ENCODE data around the gene DEPDC1B. TPM values are rescaled to one million over a fixed set of nuclear protein-coding genes. Genes with fewer than 3 reads are reported as not detected.

DEPDC1B gene
- total RNA-seq, 2 experiments from 2014 or later, result 35.3 to 38.7 TPM

GRCh38 chr5:60668686-60669304 lies 31.2 kb downstream of the DEPDC1B start:
- ATAC-seq, result no peak
- Mint-ChIP-seq H3K4me3 (no peak overlapping the region), H3K27ac (no peak overlapping the region), H3K36me3 (peaks cover 7% of the 10 kb centered on the region), H3K9me3 (ENCODE audit: low read depth) (no peaks in the 10 kb centered on the region), H3K27me3 (no peaks in the 10 kb centered on the region), H3K4me1 (no peaks in the 10 kb centered on the region)
- CTCF ChIA-PET, result interaction anchor here (0.9 to 2.7 kb wide), 12 partner anchors 9 to 861 kb away, joined by 3 to 13 read pairs (median 5); partner anchors contain the start of gene DEPDC1B
- DNase-seq, result no peak

- Mint-ChIP-seq H3K27ac (no peak overlapping the region), H3K27me3 (no peaks in the 10 kb centered on the region), H3K9me3 (ENCODE audit: low read depth) (peaks cover 9% of the 10 kb centered on the region), H3K36me3 (peaks cover 4% of the 10 kb centered on the region), H3K4me3 (no peak overlapping the region), H3K4me1 (no peaks in the 10 kb centered on the region)
- CTCF ChIA-PET, result interaction anchor here (1.0 to 1.2 kb wide), 2 partner anchors 25 to 48 kb away, joined by 3 to 4 read pairs; partner anchors contain the start of gene DEPDC1B
- no peak for DNase-seq
- ATAC-seq, result no peak
These were observed 47.9 kb downstream of the DEPDC1B start for GRCh38 chr5:60651872-60652620.

DNA sequence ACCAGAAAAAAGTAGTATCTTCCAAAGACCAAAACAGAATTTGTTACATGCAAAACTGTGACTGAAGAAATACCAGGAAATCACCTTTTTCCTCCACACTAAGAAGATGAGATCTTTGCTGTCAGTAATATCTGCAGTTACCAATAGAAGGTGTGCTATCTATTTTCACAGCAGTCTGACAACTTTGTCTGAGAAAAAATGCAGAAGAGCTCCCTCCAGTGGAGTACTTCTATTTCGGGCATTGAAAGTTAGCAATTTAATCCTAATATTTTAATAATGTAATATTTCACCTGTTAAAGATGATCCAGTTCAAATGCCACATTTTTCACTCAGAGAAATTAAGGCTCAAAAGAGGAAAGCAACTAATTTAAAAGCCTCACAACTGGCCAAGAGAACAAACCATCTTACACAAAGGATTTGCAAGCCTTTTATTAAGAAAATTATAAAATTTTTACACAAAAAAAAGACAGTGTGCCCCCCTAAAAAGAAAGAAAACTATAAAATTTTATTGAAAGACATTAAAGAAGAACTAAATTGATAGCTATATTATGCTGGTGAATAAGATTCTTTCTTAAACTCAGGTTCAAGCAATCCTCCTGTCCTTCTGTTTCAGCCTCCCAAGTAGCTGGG lies 50.6 kb downstream of the DEPDC1B start:
- H3K36me3 Mint-ChIP-seq, result peaks cover 5% of the 10 kb centered on the region
- no peak for DNase-seq
- no peak overlapping the region for H3K27ac Mint-ChIP-seq
- CTCF ChIA-PET, result interaction anchor here (0.9 to 1.4 kb wide), 3 partner anchors 9 to 834 kb away, joined by 3 to 5 read pairs (median 3); no protein-coding TSS in a partner anchor
- no peaks in the 10 kb centered on the region for H3K9me3 Mint-ChIP-seq (ENCODE audit: low read depth)
- no peak for ATAC-seq
- H3K27me3 Mint-ChIP-seq, result no peaks in the 10 kb centered on the region
- H3K4me3 Mint-ChIP-seq, result no peak overlapping the region
- no peaks in the 10 kb centered on the region for H3K4me1 Mint-ChIP-seq

DNA sequence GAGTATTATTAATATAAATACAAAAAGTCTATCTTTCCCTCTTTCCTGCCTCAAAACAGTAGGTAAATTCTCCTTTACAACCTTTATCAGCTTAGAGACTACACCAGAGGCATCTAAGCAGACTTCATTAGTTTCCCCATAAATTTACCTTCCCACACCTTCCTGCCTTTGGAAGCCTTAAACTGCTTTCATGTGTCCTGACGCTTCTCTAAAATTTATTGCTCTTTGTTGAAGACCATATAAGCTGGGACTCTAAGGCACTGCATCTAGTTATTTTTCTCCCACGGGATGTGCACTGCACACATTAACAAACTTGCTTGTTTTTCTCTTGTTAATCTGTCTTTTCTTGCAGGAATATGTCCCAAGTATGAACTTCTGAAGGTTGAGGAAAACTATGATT lies 51.8 kb downstream of the DEPDC1B start:
- ATAC-seq (no peak), DNase-seq (no peak)
- H3K27ac Mint-ChIP-seq, result no peak overlapping the region
- CTCF ChIA-PET, result no interaction called here
- H3K36me3 Mint-ChIP-seq, result peaks cover 16% of the 10 kb centered on the region
- H3K4me3 Mint-ChIP-seq, result no peak overlapping the region
- no peaks in the 10 kb centered on the region for H3K4me1 Mint-ChIP-seq
- no peaks in the 10 kb centered on the region for H3K9me3 Mint-ChIP-seq (ENCODE audit: low read depth)
- H3K27me3 Mint-ChIP-seq, result no peaks in the 10 kb centered on the region

DNA sequence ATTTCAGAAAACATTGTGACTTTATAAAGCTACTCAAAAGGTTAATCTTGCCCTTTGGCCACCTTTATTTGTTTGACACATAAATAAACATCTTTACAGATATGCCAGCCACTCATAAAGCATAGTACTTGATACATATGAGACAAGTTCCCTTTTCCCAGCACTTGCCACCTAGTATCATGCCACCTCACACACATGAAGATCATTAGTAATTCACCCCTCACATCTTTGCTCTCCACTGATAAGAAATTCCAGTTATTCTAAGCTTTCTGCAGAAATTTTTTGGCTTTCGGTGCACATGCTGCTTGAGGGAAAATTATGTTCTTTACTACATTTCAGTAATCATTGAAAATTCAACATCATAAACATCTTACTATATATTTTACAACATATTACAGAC lies 59.1 kb downstream of the DEPDC1B start:
- Mint-ChIP-seq H3K9me3 (ENCODE audit: low read depth) (no peaks in the 10 kb centered on the region), H3K4me1 (no peaks in the 10 kb centered on the region), H3K36me3 (peaks cover 63% of the 10 kb centered on the region), H3K27ac (no peak overlapping the region), H3K27me3 (no peaks in the 10 kb centered on the region), H3K4me3 (no peak overlapping the region)
- ATAC-seq (no peak), DNase-seq (no peak)
- CTCF ChIA-PET, result interaction anchor here (1.1 kb wide), 1 partner anchor 9 kb away, joined by 5 read pairs; no protein-coding TSS in a partner anchor

GRCh38 chr5:60639544-60639943 lies 60.4 kb downstream of the DEPDC1B start:
- no peaks in the 10 kb centered on the region for H3K27me3 Mint-ChIP-seq
- no peak overlapping the region for H3K4me3 Mint-ChIP-seq
- H3K9me3 Mint-ChIP-seq (ENCODE audit: low read depth), result peaks cover 3% of the 10 kb centered on the region
- peaks cover 70% of the 10 kb centered on the region for H3K36me3 Mint-ChIP-seq
- ATAC-seq (no peak), DNase-seq (no peak)
- CTCF ChIA-PET, result no interaction called here
- H3K4me1 Mint-ChIP-seq, result no peaks in the 10 kb centered on the region
- no peak overlapping the region for H3K27ac Mint-ChIP-seq

- Mint-ChIP-seq H3K27ac (no peak overlapping the region), H3K36me3 (peaks cover 63% of the 10 kb centered on the region), H3K4me1 (no peaks in the 10 kb centered on the region), H3K27me3 (no peaks in the 10 kb centered on the region), H3K9me3 (ENCODE audit: low read depth) (peaks cover 3% of the 10 kb centered on the region), H3K4me3 (no peak overlapping the region)
- DNase-seq (no peak), ATAC-seq (no peak)
- CTCF ChIA-PET, result no interaction called here
These were observed 61.7 kb downstream of the DEPDC1B start for GRCh38 chr5:60638300-60638699.

DNA sequence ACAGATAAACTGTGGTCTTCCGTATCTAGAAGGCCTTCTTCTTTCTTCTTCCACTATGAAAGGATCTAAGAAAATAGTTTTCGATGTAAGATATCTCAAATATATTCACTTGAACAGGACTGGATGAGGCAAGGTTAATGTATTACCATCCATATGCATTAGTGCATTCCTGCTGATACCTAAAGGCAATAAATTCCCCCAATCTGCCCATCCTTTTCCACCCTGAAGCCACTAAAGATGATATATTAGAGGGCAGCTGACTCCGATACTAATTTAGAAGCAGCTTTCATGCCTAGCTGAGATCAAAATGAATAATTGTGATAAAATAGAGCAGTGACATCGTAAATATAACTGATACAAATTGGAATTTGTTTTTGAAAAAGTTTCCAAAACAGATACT lies 63.3 kb downstream of the DEPDC1B start:
- Mint-ChIP-seq H3K27me3 (no peaks in the 10 kb centered on the region), H3K36me3 (peaks cover 52% of the 10 kb centered on the region), H3K4me3 (no peak overlapping the region), H3K9me3 (ENCODE audit: low read depth) (peaks cover 3% of the 10 kb centered on the region), H3K4me1 (no peaks in the 10 kb centered on the region), H3K27ac (no peak overlapping the region)
- ATAC-seq, result no peak
- CTCF ChIA-PET, result no interaction called here
- DNase-seq, result no peak

DNA sequence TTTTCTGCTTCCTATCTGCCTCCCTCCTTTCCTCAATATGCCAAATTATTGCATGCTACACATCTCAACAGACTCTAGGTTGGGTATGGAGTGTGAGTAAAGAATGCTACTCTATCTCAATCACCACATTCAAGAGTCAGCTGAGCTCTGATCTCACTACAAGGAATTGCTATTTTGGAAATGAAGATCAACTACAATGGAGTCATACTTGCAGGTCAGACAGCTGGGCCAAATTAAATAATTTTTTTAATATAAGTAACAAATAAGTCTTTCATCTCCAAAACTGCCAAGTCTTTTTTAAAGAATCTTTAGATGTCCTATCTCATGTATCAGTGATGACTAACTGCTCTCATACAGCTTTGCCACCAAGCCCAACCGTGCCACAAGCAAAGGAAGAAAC lies 64.0 kb downstream of the DEPDC1B start:
- CTCF ChIA-PET, result no interaction called here
- Mint-ChIP-seq H3K9me3 (ENCODE audit: low read depth) (peaks cover 3% of the 10 kb centered on the region), H3K27me3 (no peaks in the 10 kb centered on the region), H3K4me3 (no peak overlapping the region), H3K27ac (no peak overlapping the region), H3K36me3 (peaks cover 55% of the 10 kb centered on the region), H3K4me1 (no peaks in the 10 kb centered on the region)
- ATAC-seq (no peak), DNase-seq (no peak)

DNA sequence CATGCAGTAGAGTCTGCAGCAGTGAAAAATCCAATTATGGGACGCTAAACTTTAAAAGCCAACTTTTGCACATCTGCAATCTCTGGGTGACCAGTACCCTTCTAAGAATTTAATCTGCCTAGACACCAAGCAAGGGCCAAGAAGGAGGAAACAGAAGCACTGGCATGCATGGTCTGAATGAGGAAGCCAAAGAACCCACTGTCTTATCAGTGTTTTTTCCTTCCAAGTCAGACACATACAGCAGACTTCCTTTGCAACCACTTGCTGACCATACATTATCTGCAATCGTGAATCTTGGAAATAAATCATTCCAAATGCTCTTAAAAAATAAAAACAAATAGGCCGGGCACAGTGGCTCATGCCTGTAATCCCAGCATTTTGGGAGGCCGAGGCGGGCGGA lies 65.9 kb downstream of the DEPDC1B start:
- H3K9me3 Mint-ChIP-seq (ENCODE audit: low read depth), result peaks cover 3% of the 10 kb centered on the region
- ATAC-seq (no peak), DNase-seq (no peak)
- H3K27me3 Mint-ChIP-seq, result no peaks in the 10 kb centered on the region
- CTCF ChIA-PET, result no interaction called here
- H3K4me1 Mint-ChIP-seq, result no peaks in the 10 kb centered on the region
- peaks cover 56% of the 10 kb centered on the region for H3K36me3 Mint-ChIP-seq
- H3K4me3 Mint-ChIP-seq, result no peak overlapping the region
- no peak overlapping the region for H3K27ac Mint-ChIP-seq

DNA sequence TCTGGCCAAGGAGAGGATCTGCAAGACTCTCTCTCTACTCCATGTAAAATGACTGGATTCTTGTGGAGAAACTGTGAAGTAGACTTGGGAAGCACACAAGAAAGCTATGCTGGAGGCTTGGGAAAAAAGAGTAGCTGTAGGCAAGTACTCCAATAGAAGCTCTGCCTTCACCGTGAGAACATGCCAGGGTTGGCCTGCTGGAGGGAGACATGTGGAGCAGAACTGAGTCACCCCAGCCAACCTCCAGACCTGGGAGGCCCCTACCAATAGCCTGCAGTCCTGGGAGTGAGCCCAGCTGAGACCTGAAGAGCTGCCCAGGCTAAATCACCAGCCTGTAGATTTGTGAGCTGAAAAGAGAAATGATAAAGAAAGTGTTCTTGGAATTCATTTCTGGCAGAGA lies 66.6 kb downstream of the DEPDC1B start:
- no peak for ATAC-seq
- CTCF ChIA-PET, result no interaction called here
- no peaks in the 10 kb centered on the region for H3K4me1 Mint-ChIP-seq
- no peak overlapping the region for H3K27ac Mint-ChIP-seq
- H3K27me3 Mint-ChIP-seq, result no peaks in the 10 kb centered on the region
- peaks cover 3% of the 10 kb centered on the region for H3K9me3 Mint-ChIP-seq (ENCODE audit: low read depth)
- peaks cover 52% of the 10 kb centered on the region for H3K36me3 Mint-ChIP-seq
- no peak overlapping the region for H3K4me3 Mint-ChIP-seq
- DNase-seq, result no peak

DNA sequence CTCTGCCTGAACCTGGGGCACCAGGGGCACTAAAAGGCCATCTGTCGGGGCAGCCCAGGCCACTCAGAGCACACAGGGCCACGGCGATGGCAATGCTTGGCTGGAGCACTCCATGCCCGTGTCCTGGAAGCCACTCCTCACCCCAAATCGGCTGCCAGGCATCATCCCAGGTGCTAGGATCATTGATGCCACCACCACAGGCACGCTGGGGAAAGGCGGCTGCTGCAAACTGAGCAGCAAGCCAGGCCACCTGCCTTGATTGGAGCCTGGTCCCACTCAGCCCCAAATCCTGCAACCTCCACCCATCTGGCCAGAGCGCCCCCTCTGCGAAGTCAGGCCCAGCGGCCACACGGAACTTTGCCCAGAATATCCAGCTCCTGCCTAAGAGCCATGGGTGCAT lies 67.8 kb downstream of the DEPDC1B start:
- H3K27me3 Mint-ChIP-seq, result no peaks in the 10 kb centered on the region
- no peak overlapping the region for H3K4me3 Mint-ChIP-seq
- H3K4me1 Mint-ChIP-seq, result no peaks in the 10 kb centered on the region
- CTCF ChIA-PET, result no interaction called here
- DNase-seq (no peak), ATAC-seq (no peak)
- H3K9me3 Mint-ChIP-seq (ENCODE audit: low read depth), result peaks cover 3% of the 10 kb centered on the region
- no peak overlapping the region for H3K27ac Mint-ChIP-seq
- H3K36me3 Mint-ChIP-seq, result peaks cover 43% of the 10 kb centered on the region

DNA sequence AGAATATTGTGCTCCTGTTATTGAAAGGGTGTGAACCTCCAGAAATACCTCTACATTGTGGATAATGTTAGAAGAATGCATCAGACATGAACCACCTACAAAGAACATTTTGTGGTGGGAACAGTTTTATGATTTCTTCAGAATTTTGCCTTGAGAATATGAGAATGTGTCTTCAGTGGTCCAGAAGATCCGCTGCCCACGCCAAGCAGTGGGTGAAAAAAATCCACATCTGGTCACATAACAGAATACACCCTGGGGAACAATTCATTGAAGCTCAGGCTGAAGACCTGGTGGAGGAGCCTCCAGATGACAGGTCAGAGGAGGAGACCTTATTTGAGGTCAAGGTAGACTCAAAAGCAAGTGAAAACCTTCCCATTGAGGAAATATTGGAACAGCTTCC lies 69.1 kb downstream of the DEPDC1B start:
- Mint-ChIP-seq H3K4me3 (no peak overlapping the region), H3K27me3 (no peaks in the 10 kb centered on the region), H3K4me1 (no peaks in the 10 kb centered on the region), H3K36me3 (peaks cover 33% of the 10 kb centered on the region), H3K27ac (no peak overlapping the region), H3K9me3 (ENCODE audit: low read depth) (peaks cover 5% of the 10 kb centered on the region)
- DNase-seq (no peak), ATAC-seq (no peak)
- CTCF ChIA-PET, result no interaction called here

DNA sequence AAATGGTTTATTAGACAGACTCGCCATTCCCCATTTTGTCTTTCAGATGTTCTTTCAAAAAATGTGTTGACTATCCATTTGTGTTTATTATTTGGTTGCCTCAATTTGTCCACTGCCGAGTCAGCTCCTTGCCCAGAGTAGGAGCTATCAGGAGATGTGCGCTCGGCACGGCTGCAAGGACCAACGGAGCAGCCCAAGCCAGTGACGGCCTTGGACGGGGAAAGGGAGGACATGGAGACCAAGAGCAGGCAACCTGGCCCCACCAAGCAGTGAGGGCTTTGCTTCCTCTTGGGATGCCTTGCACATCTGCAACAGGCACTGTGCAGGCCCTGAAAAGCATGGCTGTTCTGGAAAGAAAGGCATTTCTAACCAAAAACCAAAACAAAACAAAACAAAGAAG lies 69.8 kb downstream of the DEPDC1B start:
- Mint-ChIP-seq H3K36me3 (peaks cover 29% of the 10 kb centered on the region), H3K9me3 (ENCODE audit: low read depth) (peaks cover 4% of the 10 kb centered on the region), H3K27ac (no peak overlapping the region), H3K4me3 (no peak overlapping the region), H3K4me1 (no peaks in the 10 kb centered on the region), H3K27me3 (no peaks in the 10 kb centered on the region)
- CTCF ChIA-PET, result no interaction called here
- no peak for DNase-seq
- ATAC-seq, result no peak
